Vagina (tissue), 2 donors: Measurements from ENCODE around the gene C1orf74.

Experiments used
- CTCF ChIP-seq, 3 experiments: fragments of 450-650 bp in 2 of 3; fragments of 200-600 bp in 1 of 3; sonication (generic) in 1 of 3; IDR thresholded peaks; one replicate each; pipeline ENCODE4 v1.5.1; 2017 to 2019; ENCODE audit warnings: antibody characterized with exemption in 3 of 3, mild to moderate bottlenecking in 2 of 3, moderate library complexity in 2 of 3
- POLR2A ChIP-seq, 2 donors: fragments of 450-650 bp; IDR thresholded peaks; one replicate each; pipeline ENCODE4 v1.6.1; 2017; ENCODE audit warnings: antibody characterized with exemption in 2 of 2, mild to moderate bottlenecking in 2 of 2, moderate library complexity in 2 of 2
- POLR2AphosphoS5 ChIP-seq, 2 donors: sonication (generic); formaldehyde crosslinking; IDR thresholded peaks; one replicate each; pipeline ENCODE4 v1.9.0; 2017; ENCODE audit warnings: antibody characterized with exemption in 2 of 2, mild to moderate bottlenecking in 2 of 2, low read depth in 1 of 2; ENCODE audit not compliant: insufficient read depth in 1 of 2

- TF ChIP-seq POLR2AphosphoS5 (IDR thresholded peaks at IDR 0.05; ENCODE audit: insufficient read depth in 1 of 2, low read depth in 1 of 2) (no peak), CTCF (IDR thresholded peaks at IDR 0.05) (no peak), POLR2A (IDR thresholded peaks at IDR 0.05) (no peak)
These were observed 47.8 kb downstream of the C1orf74 start for GRCh38 chr1:209736490-209737117.
